SK-N-SH (cell line): ENCODE results near the gene ZC3H15.

Experiments used
- NRF1 ChIP-seq: IDR thresholded peaks from 2 replicates; pipeline ENCODE4 v1.6.1; 2012; ENCODE audit warnings: low read depth, mild to moderate bottlenecking, low read length
- RXRA ChIP-seq: IDR thresholded peaks from 2 replicates; pipeline ENCODE4 v1.4.0; 2012; ENCODE audit warnings: low read depth, mild to moderate bottlenecking, borderline replicate concordance
- SMC3 ChIP-seq: IDR thresholded peaks from 2 replicates; pipeline ENCODE4 v1.6.1; 2012; ENCODE audit warnings: low read depth, low read length, improper control_type of control experiment
- TEAD4 ChIP-seq: IDR thresholded peaks from 2 replicates; pipeline ENCODE4 v1.4.0; 2012; ENCODE audit warnings: mild to moderate bottlenecking, borderline replicate concordance; ENCODE audit not compliant: insufficient read depth
- TF ChIP-seq, protein P1 (sequence below): fragments of 200-600 bp; sonication (generic); IDR thresholded peaks from 2 replicates; pipeline ENCODE4 v1.6.1; 2017; ENCODE audit warnings: antibody characterized with exemption, mild to moderate bottlenecking, moderate library complexity
- TF ChIP-seq, protein P2 (sequence below): IDR thresholded peaks from 2 replicates; pipeline ENCODE4 v1.6.1; 2012; ENCODE audit warnings: mild to moderate bottlenecking, low read depth, low read length, moderate library complexity

DNA sequence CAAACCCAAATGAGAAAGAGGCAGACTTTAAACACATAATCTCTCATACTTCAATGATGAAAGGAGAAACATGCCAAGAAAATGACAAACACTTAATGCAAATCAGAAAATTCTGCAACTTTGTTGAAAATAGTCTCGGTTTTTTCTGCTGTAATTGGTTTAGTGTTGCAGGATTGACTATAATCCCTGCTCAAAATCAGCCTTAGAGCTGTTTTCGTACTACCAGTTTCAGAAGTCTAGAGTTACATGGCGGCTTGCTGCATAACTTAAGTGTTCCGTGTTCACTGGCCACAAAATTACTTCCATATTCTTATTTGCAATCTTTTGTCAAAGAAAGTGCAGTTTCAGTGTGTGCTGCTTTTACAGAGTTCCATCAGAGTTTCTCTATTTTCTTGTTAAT is 54.9 kb downstream of the ZC3H15 start:
- TF ChIP-seq, protein P1, sequence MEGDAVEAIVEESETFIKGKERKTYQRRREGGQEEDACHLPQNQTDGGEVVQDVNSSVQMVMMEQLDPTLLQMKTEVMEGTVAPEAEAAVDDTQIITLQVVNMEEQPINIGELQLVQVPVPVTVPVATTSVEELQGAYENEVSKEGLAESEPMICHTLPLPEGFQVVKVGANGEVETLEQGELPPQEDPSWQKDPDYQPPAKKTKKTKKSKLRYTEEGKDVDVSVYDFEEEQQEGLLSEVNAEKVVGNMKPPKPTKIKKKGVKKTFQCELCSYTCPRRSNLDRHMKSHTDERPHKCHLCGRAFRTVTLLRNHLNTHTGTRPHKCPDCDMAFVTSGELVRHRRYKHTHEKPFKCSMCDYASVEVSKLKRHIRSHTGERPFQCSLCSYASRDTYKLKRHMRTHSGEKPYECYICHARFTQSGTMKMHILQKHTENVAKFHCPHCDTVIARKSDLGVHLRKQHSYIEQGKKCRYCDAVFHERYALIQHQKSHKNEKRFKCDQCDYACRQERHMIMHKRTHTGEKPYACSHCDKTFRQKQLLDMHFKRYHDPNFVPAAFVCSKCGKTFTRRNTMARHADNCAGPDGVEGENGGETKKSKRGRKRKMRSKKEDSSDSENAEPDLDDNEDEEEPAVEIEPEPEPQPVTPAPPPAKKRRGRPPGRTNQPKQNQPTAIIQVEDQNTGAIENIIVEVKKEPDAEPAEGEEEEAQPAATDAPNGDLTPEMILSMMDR: no peak
- TF ChIP-seq, protein P2, sequence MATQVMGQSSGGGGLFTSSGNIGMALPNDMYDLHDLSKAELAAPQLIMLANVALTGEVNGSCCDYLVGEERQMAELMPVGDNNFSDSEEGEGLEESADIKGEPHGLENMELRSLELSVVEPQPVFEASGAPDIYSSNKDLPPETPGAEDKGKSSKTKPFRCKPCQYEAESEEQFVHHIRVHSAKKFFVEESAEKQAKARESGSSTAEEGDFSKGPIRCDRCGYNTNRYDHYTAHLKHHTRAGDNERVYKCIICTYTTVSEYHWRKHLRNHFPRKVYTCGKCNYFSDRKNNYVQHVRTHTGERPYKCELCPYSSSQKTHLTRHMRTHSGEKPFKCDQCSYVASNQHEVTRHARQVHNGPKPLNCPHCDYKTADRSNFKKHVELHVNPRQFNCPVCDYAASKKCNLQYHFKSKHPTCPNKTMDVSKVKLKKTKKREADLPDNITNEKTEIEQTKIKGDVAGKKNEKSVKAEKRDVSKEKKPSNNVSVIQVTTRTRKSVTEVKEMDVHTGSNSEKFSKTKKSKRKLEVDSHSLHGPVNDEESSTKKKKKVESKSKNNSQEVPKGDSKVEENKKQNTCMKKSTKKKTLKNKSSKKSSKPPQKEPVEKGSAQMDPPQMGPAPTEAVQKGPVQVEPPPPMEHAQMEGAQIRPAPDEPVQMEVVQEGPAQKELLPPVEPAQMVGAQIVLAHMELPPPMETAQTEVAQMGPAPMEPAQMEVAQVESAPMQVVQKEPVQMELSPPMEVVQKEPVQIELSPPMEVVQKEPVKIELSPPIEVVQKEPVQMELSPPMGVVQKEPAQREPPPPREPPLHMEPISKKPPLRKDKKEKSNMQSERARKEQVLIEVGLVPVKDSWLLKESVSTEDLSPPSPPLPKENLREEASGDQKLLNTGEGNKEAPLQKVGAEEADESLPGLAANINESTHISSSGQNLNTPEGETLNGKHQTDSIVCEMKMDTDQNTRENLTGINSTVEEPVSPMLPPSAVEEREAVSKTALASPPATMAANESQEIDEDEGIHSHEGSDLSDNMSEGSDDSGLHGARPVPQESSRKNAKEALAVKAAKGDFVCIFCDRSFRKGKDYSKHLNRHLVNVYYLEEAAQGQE: no peak
- TF ChIP-seq NRF1 (no peak), RXRA (no peak), TEAD4 (no peak), SMC3 (no peak)
